ENCODE results near the gene ZFP36L2.
"Not testable (repeated sequence)": the region's sequence is repeated elsewhere in the genome, so short reads cannot be mapped to it uniquely, and the experiment has no call there.

ZFP36L2 gene

DNA sequence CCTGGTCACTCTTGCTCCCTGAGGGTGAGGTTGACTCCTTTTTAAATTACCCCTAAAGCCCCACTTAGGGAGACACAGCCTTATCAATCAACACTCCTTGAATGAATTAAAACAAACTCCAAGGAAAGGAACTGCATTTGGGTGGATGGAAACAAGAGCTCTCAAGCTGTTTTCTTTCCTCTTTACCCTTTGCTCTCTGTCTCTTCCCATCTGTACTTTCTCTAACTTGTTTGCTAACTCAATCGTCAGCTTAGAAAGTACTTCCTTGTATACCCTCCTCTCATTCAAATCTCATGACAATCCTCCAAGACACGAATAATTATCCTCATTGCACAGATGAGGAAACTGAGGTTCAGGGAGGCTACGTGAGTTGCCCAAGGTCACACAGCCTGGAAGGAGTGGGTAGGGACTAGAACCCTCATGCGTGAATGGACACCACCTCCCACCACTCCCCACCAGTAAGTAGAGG is 32.7 kb downstream of the ZFP36L2 start:
- TF ChIP-seq, protein P1, sequence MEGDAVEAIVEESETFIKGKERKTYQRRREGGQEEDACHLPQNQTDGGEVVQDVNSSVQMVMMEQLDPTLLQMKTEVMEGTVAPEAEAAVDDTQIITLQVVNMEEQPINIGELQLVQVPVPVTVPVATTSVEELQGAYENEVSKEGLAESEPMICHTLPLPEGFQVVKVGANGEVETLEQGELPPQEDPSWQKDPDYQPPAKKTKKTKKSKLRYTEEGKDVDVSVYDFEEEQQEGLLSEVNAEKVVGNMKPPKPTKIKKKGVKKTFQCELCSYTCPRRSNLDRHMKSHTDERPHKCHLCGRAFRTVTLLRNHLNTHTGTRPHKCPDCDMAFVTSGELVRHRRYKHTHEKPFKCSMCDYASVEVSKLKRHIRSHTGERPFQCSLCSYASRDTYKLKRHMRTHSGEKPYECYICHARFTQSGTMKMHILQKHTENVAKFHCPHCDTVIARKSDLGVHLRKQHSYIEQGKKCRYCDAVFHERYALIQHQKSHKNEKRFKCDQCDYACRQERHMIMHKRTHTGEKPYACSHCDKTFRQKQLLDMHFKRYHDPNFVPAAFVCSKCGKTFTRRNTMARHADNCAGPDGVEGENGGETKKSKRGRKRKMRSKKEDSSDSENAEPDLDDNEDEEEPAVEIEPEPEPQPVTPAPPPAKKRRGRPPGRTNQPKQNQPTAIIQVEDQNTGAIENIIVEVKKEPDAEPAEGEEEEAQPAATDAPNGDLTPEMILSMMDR (IDR thresholded peaks at IDR 0.05; ENCODE audit: low read depth, low read length, missing control alignments) = no peak
- Histone ChIP-seq H3K27ac (no peak overlapping the region), H3K36me3 (replicated peaks) (no peaks in the 10 kb centered on the region), H3K27me3 (replicated peaks) (no peaks in the 10 kb centered on the region), H3K4me3 (ENCODE audit: low read depth, low read length) (no peak overlapping the region)
- no peak for DNase-seq
- in situ Hi-C loops (cut with HindIII; ENCODE audit: low pct_ligation_motif_present, low sequenced_read_pairs) = no loop called here

- in situ Hi-C loops (cut with HindIII; ENCODE audit: low pct_ligation_motif_present, low sequenced_read_pairs) = no loop called here
- Histone ChIP-seq H3K27ac (no peak overlapping the region), H3K27me3 (replicated peaks) (no peaks in the 10 kb centered on the region), H3K36me3 (replicated peaks) (no peaks in the 10 kb centered on the region), H3K4me3 (ENCODE audit: low read depth, low read length) (no peak overlapping the region)
- DNase-seq = no peak
- TF ChIP-seq, protein P1 (IDR thresholded peaks at IDR 0.05; ENCODE audit: low read depth, low read length, missing control alignments) = no peak
Observed at GRCh38 chr2:43192744-43193651, 33.4 kb downstream of the ZFP36L2 start.

DNA sequence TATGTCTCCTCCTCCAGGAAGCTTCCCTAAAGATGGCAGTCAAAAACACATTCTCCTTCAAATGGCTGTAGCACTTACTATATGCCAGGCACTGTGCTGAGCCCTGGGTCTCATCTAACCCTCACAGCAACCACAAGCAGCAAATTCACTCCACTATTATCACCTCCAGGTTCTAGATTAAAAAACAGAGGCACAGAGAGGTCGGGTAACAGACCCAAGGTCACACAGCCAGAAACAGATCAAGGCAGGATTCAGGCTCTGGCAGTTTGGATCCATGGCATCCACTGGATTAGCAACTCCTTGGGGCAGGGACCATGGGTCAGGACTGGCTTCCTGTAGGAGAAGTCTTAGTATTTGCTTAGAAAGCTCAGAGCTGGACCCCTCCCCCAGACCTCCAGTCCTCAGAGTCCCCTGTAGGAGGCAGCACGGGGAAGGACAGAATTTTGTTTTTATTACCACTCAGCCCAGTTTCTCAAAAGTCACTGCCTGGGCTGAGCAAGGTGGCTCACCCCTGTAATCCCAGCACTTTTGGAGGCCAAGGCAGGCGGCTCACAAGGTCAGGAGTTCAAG is 34.4 kb downstream of the ZFP36L2 start:
- in situ Hi-C loops (cut with HindIII; ENCODE audit: low pct_ligation_motif_present, low sequenced_read_pairs) = no loop called here
- Histone ChIP-seq H3K36me3 (replicated peaks) (no peaks in the 10 kb centered on the region), H3K27me3 (replicated peaks) (no peaks in the 10 kb centered on the region), H3K4me3 (ENCODE audit: low read depth, low read length) (no peak overlapping the region), H3K27ac (no peak overlapping the region)
- no peak for DNase-seq
- TF ChIP-seq, protein P1 (IDR thresholded peaks at IDR 0.05; ENCODE audit: low read depth, low read length, missing control alignments) = peak; percentile 50

GRCh38 chr2:43190311-43191052 is 35.9 kb downstream of the ZFP36L2 start:
- Histone ChIP-seq H3K36me3 (replicated peaks) (no peaks in the 10 kb centered on the region), H3K27ac (no peak overlapping the region), H3K27me3 (replicated peaks) (no peaks in the 10 kb centered on the region), H3K4me3 (ENCODE audit: low read depth, low read length) (no peak overlapping the region)
- no peak for DNase-seq
- TF ChIP-seq, protein P1 (IDR thresholded peaks at IDR 0.05; ENCODE audit: low read depth, low read length, missing control alignments) = no peak
- in situ Hi-C loops (cut with HindIII; ENCODE audit: low pct_ligation_motif_present, low sequenced_read_pairs) = no loop called here

DNA sequence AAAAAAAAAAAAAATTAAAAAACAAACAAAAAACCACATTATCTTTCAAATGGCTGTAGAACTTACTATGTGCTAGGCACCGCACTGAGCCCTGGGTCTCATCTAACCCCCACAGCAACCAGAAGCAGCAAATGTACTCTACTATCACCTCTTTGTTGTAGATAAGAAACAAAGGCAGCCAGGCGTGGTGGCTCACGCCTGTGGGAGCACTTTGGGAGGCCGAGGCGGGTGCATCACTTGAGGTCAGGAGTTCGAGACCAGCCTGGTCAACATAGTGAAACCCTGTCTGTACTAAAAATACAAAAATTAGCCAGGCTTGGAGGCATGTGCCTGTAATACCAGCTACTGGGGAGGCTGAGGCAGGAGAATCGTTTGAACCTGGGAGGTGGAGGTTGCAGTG is 36.5 kb downstream of the ZFP36L2 start:
- H3K36me3 ChIP-seq (replicated peaks); H3K4me3 ChIP-seq (ENCODE audit: low read depth, low read length); DNase-seq; H3K27me3 ChIP-seq (replicated peaks); in situ Hi-C loops (cut with HindIII; ENCODE audit: low pct_ligation_motif_present, low sequenced_read_pairs); H3K27ac ChIP-seq: not testable (repeated sequence)
